Measurements from ENCODE around the gene USP20. TPM values are rescaled to one million over a fixed set of nuclear protein-coding genes. Genes with fewer than 3 reads are reported as not detected.

USP20 gene
- total and polyA plus RNA-seq, 8 donors = 7.3 to 52.1 (median 17.1) TPM

- no peak for DNase-seq
- no peak overlapping the region for H3K4me3 ChIP-seq
- intact Hi-C loops (cut with DNase I; ENCODE audit: low total_unique reads) = loop anchor here (10.0 kb wide), 1 partner anchor 165 kb away; the partner anchor contains the start of gene FNBP1
- WGBS, 5 donors = 90 to 97% (median 94%) methylated on average over 26 to 31 of the region's 31 CpGs
- H3K4me1 ChIP-seq = peaks cover 12 to 27% (median 17%) of the 10 kb centered on the region in 4 donors
- H3K36me3 ChIP-seq = peaks cover 0 to 26% (median 0%) of the 10 kb centered on the region in 4 donors
- no peaks in the 10 kb centered on the region for H3K27me3 ChIP-seq
- H3K9me3 ChIP-seq = no peaks in the 10 kb centered on the region
- no peak for TF ChIP-seq CTCF (IDR thresholded peaks at IDR 0.05)
- TF ChIP-seq EP300 (IDR thresholded peaks at IDR 0.05) = no peak
- TF ChIP-seq POLR2AphosphoS5 (IDR thresholded peaks at IDR 0.05) = no peak
- no peak for TF ChIP-seq POLR2A (IDR thresholded peaks at IDR 0.05)
- peak overlapping the region in 1 of 5 donors; percentile 9 for H3K27ac ChIP-seq
Observed at GRCh38 chr9:129879991-129880653, 44.9 kb downstream of the USP20 start.

GRCh38 chr9:129880654-129881546 lies 45.6 kb downstream of the USP20 start:
- no peak for TF ChIP-seq POLR2AphosphoS5 (IDR thresholded peaks at IDR 0.05)
- no peak for TF ChIP-seq POLR2A (IDR thresholded peaks at IDR 0.05)
- no peak for TF ChIP-seq EP300 (IDR thresholded peaks at IDR 0.05)
- no peak for TF ChIP-seq CTCF (IDR thresholded peaks at IDR 0.05)
- H3K4me1 ChIP-seq = peaks cover 19 to 35% (median 24%) of the 10 kb centered on the region in 4 donors
- DNase-seq = peak in 1 of 2 donors; percentile 76
- no peak overlapping the region for H3K4me3 ChIP-seq
- intact Hi-C loops (cut with DNase I; ENCODE audit: low total_unique reads) = loop anchor here (10.0 kb wide), 1 partner anchor 164 kb away; the partner anchor contains the start of gene FNBP1
- H3K9me3 ChIP-seq = no peaks in the 10 kb centered on the region
- 76 to 84% (median 81%) methylated on average over 15 to 28 of the region's 28 CpGs for WGBS, 5 donors
- H3K27ac ChIP-seq = peak overlapping the region in 2 of 5 donors; percentile 9 to 30
- H3K36me3 ChIP-seq = peaks cover 0 to 18% (median 0%) of the 10 kb centered on the region in 4 donors
- no peaks in the 10 kb centered on the region for H3K27me3 ChIP-seq

- no peaks in the 10 kb centered on the region for H3K9me3 ChIP-seq
- 77 to 86% (median 80%) methylated on average over 17 to 19 of the region's 19 CpGs for WGBS, 5 donors
- intact Hi-C loops (cut with DNase I; ENCODE audit: low total_unique reads) = loop anchor here (10.0 kb wide), 1 partner anchor 163 kb away; the partner anchor contains the start of gene FNBP1
- H3K4me3 ChIP-seq = no peak overlapping the region
- peak overlapping the region in 1 of 5 donors; percentile 30 for H3K27ac ChIP-seq
- DNase-seq = no peak
- peaks cover 0 to 18% (median 0%) of the 10 kb centered on the region in 4 donors for H3K36me3 ChIP-seq
- TF ChIP-seq POLR2AphosphoS5 (IDR thresholded peaks at IDR 0.05) (no peak), EP300 (IDR thresholded peaks at IDR 0.05) (no peak), POLR2A (IDR thresholded peaks at IDR 0.05) (no peak), CTCF (IDR thresholded peaks at IDR 0.05) (no peak)
- peaks cover 26 to 43% (median 32%) of the 10 kb centered on the region in 4 donors for H3K4me1 ChIP-seq
- no peaks in the 10 kb centered on the region for H3K27me3 ChIP-seq
Observed at GRCh38 chr9:129881547-129882324, 46.5 kb downstream of the USP20 start.

Measured in stomach (tissue), 9 donors.